ENCODE data around the gene TENT4B. TPM values are rescaled to one million over a fixed set of nuclear protein-coding genes. Genes with fewer than 3 reads are reported as not detected.

TENT4B gene
- total RNA-seq, 2 donors from 2014 or later: 5.5 to 7.1 TPM

DNA sequence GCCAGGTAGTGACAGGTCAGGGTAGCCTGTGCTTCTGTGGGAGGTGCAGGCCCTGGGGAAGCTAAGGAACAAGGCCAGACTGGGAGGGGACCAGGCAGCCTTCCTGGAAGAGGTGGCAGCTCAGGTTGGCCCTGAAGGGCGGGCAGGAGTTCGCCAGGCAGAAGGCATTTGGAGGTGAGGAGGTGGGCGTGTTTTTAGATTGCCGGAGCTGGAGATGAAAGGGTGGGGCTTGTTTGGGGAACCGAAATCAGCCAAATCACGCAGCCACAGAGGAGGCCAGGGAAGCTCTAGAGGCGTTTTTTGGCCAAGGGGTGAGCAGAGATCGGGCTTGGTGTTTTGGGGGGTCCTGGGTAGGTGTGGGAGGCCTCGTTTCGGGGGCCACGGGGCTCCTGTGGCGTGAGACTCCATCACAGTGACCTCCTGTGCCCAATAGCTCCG lies 120.8 kb downstream of the TENT4B start:
- intact Hi-C loops (cut with DNase I): no loop called here
- ATAC-seq: peak; percentile 9 to 31

DNA sequence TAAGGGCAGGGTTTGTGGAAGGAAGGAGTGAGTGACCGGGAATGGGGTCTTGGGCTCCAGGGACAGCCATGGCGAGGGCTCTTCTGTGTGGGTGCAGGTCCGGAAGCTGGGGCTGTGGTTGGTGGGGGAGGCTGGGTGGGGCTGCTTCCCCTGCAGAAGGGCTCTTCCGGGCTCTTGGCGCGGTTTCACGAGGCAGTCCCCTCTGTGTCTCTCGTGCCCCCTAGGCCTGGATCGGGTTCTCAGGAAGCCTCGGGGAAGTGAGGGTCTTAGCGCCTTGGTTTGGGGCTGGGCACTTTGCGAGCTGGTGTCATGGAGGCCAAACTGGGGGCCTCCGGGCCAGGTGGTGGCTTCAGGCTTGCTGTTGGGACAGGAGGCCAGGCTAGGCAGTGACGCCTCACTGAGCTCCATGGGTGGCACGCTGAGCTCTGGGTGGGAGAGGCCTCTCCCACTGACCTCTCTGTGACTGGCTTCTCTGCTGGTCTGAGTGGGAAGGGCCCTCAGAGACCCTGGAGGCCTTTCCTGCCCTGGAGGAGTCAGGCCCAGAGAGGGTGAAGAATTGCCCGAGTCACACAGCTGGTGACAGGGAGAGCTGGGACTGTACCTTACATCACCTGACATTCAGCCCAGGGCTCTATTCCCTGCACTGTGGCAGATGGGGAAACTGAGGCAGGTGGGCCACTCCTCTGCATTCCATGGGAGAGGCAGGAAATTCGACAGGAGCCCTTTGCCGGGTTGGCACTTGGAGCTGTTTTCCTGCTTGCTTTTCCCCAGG lies 121.4 kb downstream of the TENT4B start:
- intact Hi-C loops (cut with DNase I): no loop called here
- no peak for DNase-seq
- ATAC-seq: peak in 1 of 2 donors; percentile 8

More for the DNA sequence above, 120.8 kb downstream of the TENT4B start:
- DNase-seq: no peak

DNA sequence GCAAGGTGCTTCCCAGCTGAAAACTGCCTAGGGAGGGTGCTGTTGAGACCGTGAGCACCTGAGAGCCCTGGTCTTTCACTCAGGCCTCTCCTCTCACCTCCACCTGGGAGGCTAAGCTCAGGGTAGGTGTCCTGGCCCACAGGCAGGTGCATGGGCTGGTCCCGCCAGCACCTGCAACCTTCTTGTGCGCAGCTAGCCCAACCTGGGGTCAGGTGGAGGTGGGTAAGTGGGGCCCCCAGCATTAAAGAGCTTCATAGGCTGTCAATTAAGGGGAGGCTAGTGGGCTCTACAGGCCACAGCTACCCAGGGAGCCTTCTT lies 122.0 kb downstream of the TENT4B start:
- DNase-seq: no peak
- intact Hi-C loops (cut with DNase I): no loop called here

DNA sequence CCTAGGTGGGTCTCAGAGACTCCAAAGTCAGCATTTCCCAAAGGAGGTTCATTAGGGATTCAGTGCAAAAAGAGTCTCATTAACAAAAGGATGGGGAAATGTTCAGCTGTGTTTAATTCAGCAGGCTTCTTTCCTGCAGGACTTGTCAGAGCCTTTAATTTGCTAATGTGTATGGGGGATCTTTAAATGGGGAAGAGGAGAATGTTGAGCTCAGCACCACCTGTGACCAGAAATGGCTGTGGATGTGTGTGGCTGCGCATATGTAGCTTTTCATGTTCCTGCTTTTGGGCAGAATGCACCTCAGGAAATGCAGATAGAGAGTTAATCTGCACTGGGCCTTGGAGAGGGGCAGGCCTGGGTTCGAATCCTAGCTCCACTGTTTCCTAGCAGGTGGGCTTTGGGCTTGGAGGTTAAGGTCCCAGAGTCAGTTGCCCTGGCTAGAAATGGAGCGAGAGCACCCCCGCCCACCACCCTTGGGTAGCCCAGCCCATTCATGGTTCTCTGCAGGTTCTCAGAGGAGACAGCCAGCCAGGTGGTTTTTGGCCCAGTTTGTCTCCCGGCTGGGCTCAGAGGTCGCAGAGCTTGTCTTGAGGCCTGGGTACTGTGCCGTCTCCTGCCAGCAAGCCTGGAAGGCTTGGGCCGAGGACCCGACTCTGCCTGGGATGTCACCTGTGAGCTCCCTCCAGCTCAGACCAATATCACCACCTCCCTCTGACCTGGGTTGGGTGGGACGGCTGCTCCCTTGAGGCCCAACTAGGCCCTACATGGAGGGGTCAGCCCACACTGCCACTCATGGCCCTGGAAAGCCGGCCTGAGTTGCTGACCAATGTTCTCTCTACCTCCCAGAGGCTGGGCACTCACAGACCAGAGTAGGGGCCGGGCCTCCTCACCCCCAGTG lies 122.6 kb downstream of the TENT4B start:
- DNase-seq (no peak), ATAC-seq (no peak)
- intact Hi-C loops (cut with DNase I): no loop called here

More for the DNA sequence above, 122.0 kb downstream of the TENT4B start:
- ATAC-seq: no peak

DNA sequence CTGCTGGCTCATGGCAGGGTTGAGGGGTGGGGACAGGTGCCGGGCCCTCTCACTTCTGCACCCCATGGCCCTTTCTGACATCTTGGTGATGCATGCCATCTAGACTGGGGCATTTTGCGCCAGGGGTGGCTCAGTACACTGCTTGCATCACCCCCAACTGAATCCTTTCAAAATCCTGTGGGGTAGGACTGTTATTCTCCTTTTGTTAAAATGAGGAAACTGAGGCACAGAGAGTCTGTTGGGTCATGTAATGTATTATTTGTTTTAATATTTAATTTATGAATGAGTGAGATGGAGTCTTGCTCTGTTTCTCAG lies 123.2 kb downstream of the TENT4B start:
- no peak for ATAC-seq
- intact Hi-C loops (cut with DNase I): no loop called here
- DNase-seq: no peak

DNA sequence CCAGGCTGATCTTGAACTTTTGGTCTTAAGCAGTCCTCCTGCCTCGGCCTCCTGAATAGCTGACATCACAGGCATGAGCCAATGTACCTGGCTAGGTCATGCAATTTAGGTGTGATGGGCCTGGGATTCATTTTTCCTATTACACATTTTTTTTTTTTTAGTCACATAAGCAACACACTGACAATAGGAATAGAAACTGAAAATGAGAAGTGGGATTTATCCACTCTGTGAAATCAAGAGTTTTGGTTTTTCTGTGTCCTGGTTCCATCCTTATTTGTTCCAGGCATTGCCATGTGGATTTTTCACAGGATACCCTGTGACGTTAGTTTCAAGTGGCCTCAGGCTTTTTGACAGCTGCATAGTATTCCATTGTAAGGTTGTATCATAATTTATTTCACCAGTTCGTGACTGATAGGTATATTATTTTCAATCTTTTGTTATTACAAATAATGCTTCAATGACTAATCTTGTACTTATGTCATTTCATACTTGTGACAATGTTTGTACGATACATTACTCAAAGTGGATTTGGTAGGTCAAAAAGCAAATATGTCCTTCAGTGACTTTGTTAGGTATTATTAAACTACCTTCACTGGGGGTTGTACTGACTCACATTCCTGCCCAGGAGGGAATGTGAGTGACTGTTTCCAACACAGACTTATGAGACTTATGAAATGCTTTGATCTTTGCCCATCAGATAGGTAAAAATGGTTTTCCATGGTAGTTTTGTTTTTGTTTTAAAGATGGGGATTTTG lies 123.9 kb downstream of the TENT4B start:
- intact Hi-C loops (cut with DNase I): no loop called here
- DNase-seq: no peak
- ATAC-seq: no peak

DNA sequence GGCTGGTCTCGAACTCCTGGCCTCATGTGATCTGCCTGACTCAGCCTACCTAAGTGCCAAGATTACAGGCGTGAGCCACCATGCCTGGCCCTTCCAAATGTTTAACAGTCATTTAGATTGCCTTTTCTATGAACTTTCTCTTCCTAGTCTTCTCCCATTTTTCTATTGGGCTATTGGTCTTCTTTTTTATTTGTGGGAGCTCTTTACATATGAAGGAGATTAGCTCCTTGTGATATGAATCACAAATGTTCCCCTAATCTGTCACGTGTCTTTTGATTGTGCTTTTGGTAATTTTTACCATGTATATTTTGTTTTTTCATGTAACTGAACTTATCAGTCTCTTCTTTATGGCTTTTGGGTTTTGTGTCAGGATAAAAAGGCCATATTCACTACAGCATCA lies 125.1 kb downstream of the TENT4B start:
- DNase-seq: no peak

DNA sequence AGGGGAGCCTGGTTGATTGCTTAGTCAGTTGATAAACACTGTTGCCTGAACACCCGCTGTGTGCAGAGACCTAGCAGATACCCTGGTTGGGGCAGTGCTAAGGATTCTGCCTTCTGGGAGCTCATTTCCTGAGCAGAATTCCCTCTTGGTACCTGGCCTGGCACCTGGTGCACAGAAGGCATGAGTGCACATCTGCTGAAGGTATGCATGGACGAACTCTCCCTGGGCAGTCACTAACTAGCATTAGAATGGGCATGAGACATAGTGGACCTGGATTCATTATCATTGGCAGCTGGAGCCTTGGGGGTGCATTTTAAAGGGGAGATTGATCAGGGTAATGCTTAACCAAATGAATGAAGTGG lies 126.4 kb downstream of the TENT4B start:
- DNase-seq (no peak), ATAC-seq (no peak)
- intact Hi-C loops (cut with DNase I): no loop called here

More for the DNA sequence above, 125.1 kb downstream of the TENT4B start:
- intact Hi-C loops (cut with DNase I): no loop called here
- no peak for ATAC-seq

DNA sequence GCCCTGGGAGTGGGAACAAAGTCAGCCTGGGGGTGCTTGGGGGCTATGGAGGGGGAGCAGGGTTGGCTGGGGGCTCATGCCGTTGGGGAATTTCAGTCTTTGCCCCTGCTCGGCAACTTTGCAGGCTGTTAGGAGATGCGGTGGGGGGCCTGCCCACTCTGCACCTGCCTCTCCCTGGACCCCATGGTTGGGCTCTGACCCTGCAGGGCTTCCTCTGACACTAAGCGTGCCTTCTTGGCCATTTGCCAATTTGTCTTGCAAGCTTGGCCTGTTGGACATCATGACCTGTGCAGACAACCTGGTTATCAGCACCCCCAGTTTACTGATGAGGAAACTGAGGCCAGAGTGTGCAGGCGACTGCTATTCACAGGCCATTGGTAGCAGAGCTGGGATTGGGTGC lies 127.8 kb downstream of the TENT4B start:
- ATAC-seq: no peak
- DNase-seq: no peak
- intact Hi-C loops (cut with DNase I): no loop called here

Other genes starting within 250 kb of the TENT4B start
- 10 to 100 TPM; 16.2 to 17.1 TPM for gene CNEP1R1, start 128.1 kb upstream of the TENT4B start, total RNA-seq
- gene HEATR3, start 87.3 kb upstream of the TENT4B start, total RNA-seq: 10 to 100 TPM; 11.5 to 13.1 TPM
- 10 to 100 TPM; 14.3 to 23.7 TPM for gene ADCY7, start 113.2 kb downstream of the TENT4B start, total RNA-seq
- 10 to 100 TPM; 41.7 to 43.4 TPM for gene BRD7, start 215.7 kb downstream of the TENT4B start, total RNA-seq

Data from left cardiac atrium (tissue), 4 donors.